Testis (tissue), 3 donors: ENCODE results near the gene ZSWIM2. TPM values are rescaled to one million over a fixed set of nuclear protein-coding genes. Genes with fewer than 3 reads are reported as not detected.

Experiments used
- DNase-seq: peaks from one replicate; pipeline ENCODE4 v3.0.0-alpha.2; 2019
- H3K27ac ChIP-seq, 2 donors: fragments of 200-600 bp; sonication (generic); one replicate each; pipeline ENCODE4 v1.5.1; 2019
- H3K27me3 ChIP-seq: fragments of 200-600 bp; sonication (generic); one replicate; pipeline ENCODE4 v1.5.1; 2019
- H3K36me3 ChIP-seq: fragments of 200-600 bp; sonication (generic); one replicate; pipeline ENCODE4 v1.5.1; 2017; ENCODE audit warnings: low read depth; ENCODE audit errors: missing control alignments
- H3K4me1 ChIP-seq: fragments of 200-600 bp; sonication (generic); one replicate; pipeline ENCODE4 v1.5.1; 2019
- H3K4me3 ChIP-seq, 2 donors: fragments of 200-600 bp; sonication (generic); one replicate each; pipeline ENCODE4 v1.5.1; 2017 to 2019
- H3K9me3 ChIP-seq: fragments of 200-600 bp; sonication (generic); one replicate; pipeline ENCODE4 v1.5.1; 2017
- POLR2A ChIP-seq: fragments of 450-650 bp; IDR thresholded peaks from one replicate; pipeline ENCODE4 v1.6.1; 2017; ENCODE audit warnings: antibody characterized with exemption, mild to moderate bottlenecking, moderate library complexity
- WGBS, 2 donors: methylation state at CpG; one replicate each; pipeline ENCODE4 v1.1.5; 2018; 5-methylcytosine and 5-hydroxymethylcytosine counted together
- intact Hi-C: fragments of 100-400 bp; cut with DNase I; formaldehyde crosslinking; loops from one replicate; pipeline ENCODE4 v1.15.1; 2023; ENCODE audit warnings: low total_unique reads
- polyA plus RNA-seq: library from polyadenylated mRNA; stranded (reverse); fragments of 350-450 nt; fragmentation: Illumina TruSeq; extraction: RNeasy Lipid Tissue Mini Kit (QIAGEN cat#74804); gene quantifications from one replicate; pipeline ENCODE4 v1.2.3, GENCODE V29; 2014; ENCODE audit warnings: low read depth, low replicate concordance; ENCODE audit not compliant: insufficient read depth
- total RNA-seq, 2 donors: library from RNA; depleted of rRNA; stranded (reverse); fragments of >200 nt; gene quantifications; one replicate each; pipeline ENCODE4 v1.2.3, GENCODE V29; 2016
- TF ChIP-seq, protein P1 (sequence below), 3 experiments: fragments of 450-650 bp in 2 of 3; fragments of 200-600 bp in 1 of 3; sonication (generic) in 1 of 3; IDR thresholded peaks; one replicate each; pipeline ENCODE4 v1.5.1; 2016 to 2019; ENCODE audit warnings: antibody characterized with exemption in 3 of 3, mild to moderate bottlenecking in 2 of 3, moderate library complexity in 1 of 3

Gene ZSWIM2
- total and polyA plus RNA-seq, 3 donors from 2014 or later: 5.0 to 11.2 (median 7.9) TPM

DNA sequence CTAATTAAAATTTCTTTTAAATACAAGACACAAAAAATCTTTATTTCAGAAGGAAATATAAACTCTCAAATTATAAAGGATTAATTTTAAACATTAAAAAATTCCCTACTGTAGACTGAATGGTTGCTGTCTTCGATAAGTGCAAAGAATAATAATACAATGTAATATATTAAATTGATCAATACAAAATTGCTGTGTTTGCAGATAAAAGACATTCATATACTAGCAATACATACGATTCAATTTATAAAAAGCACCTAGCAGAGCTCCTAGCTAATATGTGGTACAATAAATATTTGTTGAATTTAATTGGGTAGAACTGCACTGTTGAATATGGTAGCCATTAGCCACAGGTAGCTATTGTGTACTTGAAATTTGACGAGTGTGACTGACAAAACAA is 6.6 kb downstream of the ZSWIM2 start:
- H3K27ac ChIP-seq: no peak overlapping the region
- no peaks in the 10 kb centered on the region for H3K27me3 ChIP-seq
- no peak overlapping the region for H3K4me3 ChIP-seq
- 91 to 93% methylated on average over 3 of the region's 3 CpGs for WGBS, 2 donors
- TF ChIP-seq, protein P1, sequence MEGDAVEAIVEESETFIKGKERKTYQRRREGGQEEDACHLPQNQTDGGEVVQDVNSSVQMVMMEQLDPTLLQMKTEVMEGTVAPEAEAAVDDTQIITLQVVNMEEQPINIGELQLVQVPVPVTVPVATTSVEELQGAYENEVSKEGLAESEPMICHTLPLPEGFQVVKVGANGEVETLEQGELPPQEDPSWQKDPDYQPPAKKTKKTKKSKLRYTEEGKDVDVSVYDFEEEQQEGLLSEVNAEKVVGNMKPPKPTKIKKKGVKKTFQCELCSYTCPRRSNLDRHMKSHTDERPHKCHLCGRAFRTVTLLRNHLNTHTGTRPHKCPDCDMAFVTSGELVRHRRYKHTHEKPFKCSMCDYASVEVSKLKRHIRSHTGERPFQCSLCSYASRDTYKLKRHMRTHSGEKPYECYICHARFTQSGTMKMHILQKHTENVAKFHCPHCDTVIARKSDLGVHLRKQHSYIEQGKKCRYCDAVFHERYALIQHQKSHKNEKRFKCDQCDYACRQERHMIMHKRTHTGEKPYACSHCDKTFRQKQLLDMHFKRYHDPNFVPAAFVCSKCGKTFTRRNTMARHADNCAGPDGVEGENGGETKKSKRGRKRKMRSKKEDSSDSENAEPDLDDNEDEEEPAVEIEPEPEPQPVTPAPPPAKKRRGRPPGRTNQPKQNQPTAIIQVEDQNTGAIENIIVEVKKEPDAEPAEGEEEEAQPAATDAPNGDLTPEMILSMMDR (IDR thresholded peaks at IDR 0.05): no peak
- TF ChIP-seq POLR2A: no peak
- H3K4me1 ChIP-seq: no peaks in the 10 kb centered on the region
- DNase-seq: no peak
- intact Hi-C loops: no loop called here
- H3K9me3 ChIP-seq: no peaks in the 10 kb centered on the region
- no peaks in the 10 kb centered on the region for H3K36me3 ChIP-seq

DNA sequence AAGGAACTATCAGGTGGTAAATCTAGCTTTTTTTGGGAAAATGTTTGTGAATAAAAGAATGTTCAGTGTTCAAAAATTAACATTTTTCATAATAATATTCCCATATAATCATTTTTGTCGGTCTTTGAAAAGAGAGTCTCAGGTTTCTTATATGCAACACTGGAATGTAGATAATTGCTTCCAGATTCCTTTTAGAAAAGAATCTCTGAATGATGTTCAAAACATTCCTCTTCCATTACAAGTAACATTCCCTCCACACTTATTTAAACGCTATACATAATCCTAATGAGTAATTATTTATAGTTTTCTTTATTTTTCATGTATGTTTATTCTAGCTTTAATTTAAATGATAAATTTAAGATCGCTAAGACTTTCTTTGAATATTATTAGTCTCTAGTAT is 7.0 kb downstream of the ZSWIM2 start:
- Histone ChIP-seq H3K27me3 (no peaks in the 10 kb centered on the region), H3K9me3 (no peaks in the 10 kb centered on the region), H3K4me3 (no peak overlapping the region), H3K27ac (no peak overlapping the region), H3K36me3 (no peaks in the 10 kb centered on the region), H3K4me1 (no peaks in the 10 kb centered on the region)
- DNase-seq: no peak
- TF ChIP-seq POLR2A: no peak
- TF ChIP-seq, protein P1 (IDR thresholded peaks at IDR 0.05): no peak
- intact Hi-C loops: no loop called here
- 57 to 73% methylated on average over 3 of the region's 3 CpGs for WGBS, 2 donors

DNA sequence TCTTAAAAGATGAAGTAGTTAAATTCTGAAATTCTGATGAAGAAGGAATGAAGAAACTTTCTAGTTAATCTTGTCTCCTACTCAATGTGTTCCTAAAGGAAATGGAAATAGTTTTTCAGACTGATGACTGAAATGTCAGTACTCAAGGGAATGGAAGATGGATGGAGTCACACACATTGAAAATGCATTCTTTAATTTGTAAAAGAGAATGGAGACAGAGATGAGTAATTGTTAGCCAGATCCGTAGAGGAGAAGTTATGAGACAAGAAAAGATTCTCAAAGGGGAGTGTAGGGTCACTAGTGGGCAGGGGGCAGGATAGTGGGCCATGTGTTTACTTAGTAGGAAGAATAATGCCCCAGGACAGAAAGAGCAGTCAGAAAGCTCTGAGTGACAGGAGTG is 13.3 kb downstream of the ZSWIM2 start:
- Histone ChIP-seq H3K9me3 (no peaks in the 10 kb centered on the region), H3K36me3 (no peaks in the 10 kb centered on the region), H3K4me1 (no peaks in the 10 kb centered on the region), H3K27me3 (no peaks in the 10 kb centered on the region), H3K4me3 (no peak overlapping the region), H3K27ac (no peak overlapping the region)
- intact Hi-C loops: no loop called here
- no peak for TF ChIP-seq POLR2A
- TF ChIP-seq, protein P1 (IDR thresholded peaks at IDR 0.05): no peak
- WGBS, 2 donors: 67 to 71% methylated on average over 1 of the region's 1 CpG
- no peak for DNase-seq

DNA sequence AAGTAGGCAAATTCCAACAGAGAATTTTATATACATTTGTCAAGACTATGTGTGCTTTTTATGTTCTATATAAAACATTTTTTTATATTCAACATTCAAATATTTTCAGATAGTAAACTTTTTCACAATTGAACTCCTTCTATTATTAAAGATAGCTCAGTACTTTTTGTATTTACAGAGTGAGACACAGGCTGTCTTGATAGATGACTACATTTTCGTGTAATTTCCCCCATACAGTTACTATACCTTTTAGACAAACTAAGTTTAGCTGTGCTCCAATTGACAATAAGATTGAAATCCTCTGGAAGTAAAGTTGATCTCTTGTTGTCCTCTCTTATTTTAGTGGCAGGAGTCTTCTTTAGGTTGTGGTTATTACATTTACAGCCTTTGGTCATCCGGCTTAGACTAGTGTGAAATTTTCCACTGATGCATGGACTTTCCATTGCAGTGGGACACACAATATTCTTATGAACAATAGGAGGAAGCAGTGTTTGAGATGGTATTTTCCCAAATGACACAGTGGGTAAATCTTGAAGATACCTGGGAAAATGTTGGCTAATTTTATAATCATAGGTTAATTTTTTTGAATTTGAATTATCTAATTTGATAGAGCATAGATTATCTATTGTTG is 21.0 kb downstream of the ZSWIM2 start:
- no peak overlapping the region for H3K27ac ChIP-seq
- no peaks in the 10 kb centered on the region for H3K27me3 ChIP-seq
- H3K9me3 ChIP-seq: no peaks in the 10 kb centered on the region
- WGBS, 2 donors: 72 to 84% methylated on average over 2 of the region's 2 CpGs
- H3K4me3 ChIP-seq: no peak overlapping the region
- H3K4me1 ChIP-seq: no peaks in the 10 kb centered on the region
- H3K36me3 ChIP-seq: no peaks in the 10 kb centered on the region
- TF ChIP-seq, protein P1 (IDR thresholded peaks at IDR 0.05): no peak
- no peak for TF ChIP-seq POLR2A
- intact Hi-C loops: no loop called here
- no peak for DNase-seq

DNA sequence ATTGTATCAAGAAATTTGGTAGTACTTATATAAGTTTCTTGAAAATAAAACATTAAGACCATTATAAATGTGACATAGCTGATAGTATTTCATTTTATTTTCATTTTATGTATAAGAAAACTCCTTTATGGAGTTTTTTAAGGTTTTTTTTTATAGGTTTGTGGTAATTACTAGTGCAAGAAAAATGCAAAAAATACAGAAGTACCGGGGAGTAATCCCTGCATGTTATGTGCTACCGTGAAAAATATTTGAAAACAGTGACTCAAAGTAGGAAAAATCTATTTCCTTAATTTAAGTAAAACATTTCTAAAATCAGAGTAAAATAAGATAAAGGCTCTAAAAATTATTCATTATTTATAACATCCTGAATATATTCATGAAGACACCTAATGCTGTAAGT is 21.6 kb downstream of the ZSWIM2 start:
- Histone ChIP-seq H3K4me1 (no peaks in the 10 kb centered on the region), H3K9me3 (no peaks in the 10 kb centered on the region), H3K27me3 (no peaks in the 10 kb centered on the region), H3K27ac (no peak overlapping the region), H3K4me3 (no peak overlapping the region), H3K36me3 (no peaks in the 10 kb centered on the region)
- intact Hi-C loops: no loop called here
- no peak for TF ChIP-seq POLR2A
- TF ChIP-seq, protein P1 (IDR thresholded peaks at IDR 0.05): no peak
- no peak for DNase-seq
- WGBS, 2 donors: 94 to 97% methylated on average over 2 of the region's 2 CpGs
